ENCODE measurements around the gene PRKG1. TPM values are rescaled to one million over a fixed set of nuclear protein-coding genes. Genes with fewer than 3 reads are reported as not detected.

Gene PRKG1
- polyA plus RNA-seq, 3 donors = not detected

DNA sequence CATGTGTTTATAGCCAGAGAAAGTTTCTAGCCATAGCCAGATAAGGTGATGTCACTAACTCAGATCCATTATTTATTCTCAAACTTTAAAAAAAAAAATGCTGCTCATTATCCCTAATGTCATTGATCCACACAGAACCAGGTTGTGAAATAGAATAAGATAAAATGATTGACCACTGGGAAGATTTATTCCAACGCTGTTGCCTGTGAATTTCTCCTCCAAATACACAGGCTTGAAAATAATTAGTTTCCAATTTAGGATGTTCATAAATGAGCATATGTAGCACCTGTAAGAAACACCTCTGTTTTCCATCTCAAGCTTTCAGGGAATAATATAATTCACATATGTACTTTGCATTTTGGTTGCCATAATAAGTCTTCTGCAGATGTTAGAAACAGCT is 956.7 kb downstream of the PRKG1 start:
- no peaks in the 10 kb centered on the region for H3K9me3 ChIP-seq (replicated peaks in 1 of 2; ENCODE audit: control insufficient read depth in 1 of 2, insufficient read depth in 1 of 2, low read length in 2 of 2)
- H3K79me2 ChIP-seq (ENCODE audit: insufficient read depth, low read length) = no peaks in the 10 kb centered on the region
- intact Hi-C loops (cut with micrococcal nuclease) = no loop called here
- no peaks in the 10 kb centered on the region for H4K20me1 ChIP-seq (ENCODE audit: insufficient read depth, low read length)
- no peaks in the 10 kb centered on the region for H3K4me1 ChIP-seq (ENCODE audit: control insufficient read depth in 1 of 2, insufficient read depth in 2 of 2, low read length in 2 of 2)
- H3K27ac ChIP-seq (ENCODE audit: low read depth in 1 of 2, low read length in 2 of 2) = no peak overlapping the region
- Mint-ChIP-seq H3K27ac (no peak overlapping the region), H3K4me1 (no peaks in the 10 kb centered on the region), H3K4me3 (no peak overlapping the region), H3K36me3 (no peaks in the 10 kb centered on the region), H3K9me3 (peaks cover 0 to 7% (median 2%) of the 10 kb centered on the region in 7 donors), H3K27me3 (ENCODE audit: low read depth in 3 of 3) (peaks cover 0 to 2% (median 2%) of the 10 kb centered on the region in 3 donors)
- WGBS (ENCODE audit: insufficient coverage) = no CpG with 5 or more reads among the region's 1 CpG
- no peaks in the 10 kb centered on the region for H3K36me3 ChIP-seq (replicated peaks in 1 of 2; ENCODE audit: control insufficient read depth in 1 of 2, insufficient read depth in 2 of 2, low read length in 2 of 2)
- TF ChIP-seq CTCF (IDR thresholded peaks at IDR 0.05) = no peak
- no peak for DNase-seq
- H3K4me2 ChIP-seq (replicated peaks; ENCODE audit: extremely low read depth, low read length, poor library complexity, severe bottlenecking) = no peak overlapping the region
- H3K9ac ChIP-seq (ENCODE audit: insufficient read depth, low read length, poor library complexity, severe bottlenecking) = no peak overlapping the region
- H3K27me3 ChIP-seq (ENCODE audit: control insufficient read depth in 2 of 2, insufficient read depth in 2 of 2, low read length in 2 of 2) = no peaks in the 10 kb centered on the region
- no peak overlapping the region for H2AFZ ChIP-seq (ENCODE audit: insufficient read depth, low read depth, low read length, poor library complexity, severe bottlenecking)
- no peak overlapping the region for H3K4me3 ChIP-seq (replicated peaks in 1 of 3; ENCODE audit: low read depth in 2 of 3, low read length in 3 of 3)

- H3K27ac Mint-ChIP-seq = no peak overlapping the region
- H3K4me2 ChIP-seq (replicated peaks; ENCODE audit: extremely low read depth, low read length, poor library complexity, severe bottlenecking) = no peak overlapping the region
- H3K27me3 Mint-ChIP-seq (ENCODE audit: low read depth in 3 of 3) = peaks cover 0 to under 1% (median under 1%) of the 10 kb centered on the region in 3 donors
- TF ChIP-seq CTCF (IDR thresholded peaks at IDR 0.05) = no peak
- H2AFZ ChIP-seq (ENCODE audit: insufficient read depth, low read depth, low read length, poor library complexity, severe bottlenecking) = no peak overlapping the region
- H3K36me3 ChIP-seq (replicated peaks in 1 of 2; ENCODE audit: control insufficient read depth in 1 of 2, insufficient read depth in 2 of 2, low read length in 2 of 2) = no peaks in the 10 kb centered on the region
- H3K9ac ChIP-seq (ENCODE audit: insufficient read depth, low read length, poor library complexity, severe bottlenecking) = no peak overlapping the region
- H3K27ac ChIP-seq (ENCODE audit: low read depth in 1 of 2, low read length in 2 of 2) = no peak overlapping the region
- H3K4me3 ChIP-seq (replicated peaks in 1 of 3; ENCODE audit: low read depth in 2 of 3, low read length in 3 of 3) = no peak overlapping the region
- H3K4me1 Mint-ChIP-seq = no peaks in the 10 kb centered on the region
- no peak overlapping the region for H3K4me3 Mint-ChIP-seq
- H3K27me3 ChIP-seq (ENCODE audit: control insufficient read depth in 2 of 2, insufficient read depth in 2 of 2, low read length in 2 of 2) = no peaks in the 10 kb centered on the region
- intact Hi-C loops (cut with micrococcal nuclease) = no loop called here
- H3K9me3 Mint-ChIP-seq = peaks cover 0 to 9% (median 2%) of the 10 kb centered on the region in 7 donors
- DNase-seq = no peak
- no peaks in the 10 kb centered on the region for H3K9me3 ChIP-seq (replicated peaks in 1 of 2; ENCODE audit: control insufficient read depth in 1 of 2, insufficient read depth in 1 of 2, low read length in 2 of 2)
- no peaks in the 10 kb centered on the region for H3K79me2 ChIP-seq (ENCODE audit: insufficient read depth, low read length)
- H3K36me3 Mint-ChIP-seq = no peaks in the 10 kb centered on the region
- H3K4me1 ChIP-seq (ENCODE audit: control insufficient read depth in 1 of 2, insufficient read depth in 2 of 2, low read length in 2 of 2) = no peaks in the 10 kb centered on the region
- no peaks in the 10 kb centered on the region for H4K20me1 ChIP-seq (ENCODE audit: insufficient read depth, low read length)
These were observed 957.5 kb downstream of the PRKG1 start for GRCh38 chr10:52031771-52032170.
